ENCODE results near the gene RALB.
A peak's percentile ranks its signal among the peaks of the same experiment; 100 is the strongest.

The RALB gene

DNA sequence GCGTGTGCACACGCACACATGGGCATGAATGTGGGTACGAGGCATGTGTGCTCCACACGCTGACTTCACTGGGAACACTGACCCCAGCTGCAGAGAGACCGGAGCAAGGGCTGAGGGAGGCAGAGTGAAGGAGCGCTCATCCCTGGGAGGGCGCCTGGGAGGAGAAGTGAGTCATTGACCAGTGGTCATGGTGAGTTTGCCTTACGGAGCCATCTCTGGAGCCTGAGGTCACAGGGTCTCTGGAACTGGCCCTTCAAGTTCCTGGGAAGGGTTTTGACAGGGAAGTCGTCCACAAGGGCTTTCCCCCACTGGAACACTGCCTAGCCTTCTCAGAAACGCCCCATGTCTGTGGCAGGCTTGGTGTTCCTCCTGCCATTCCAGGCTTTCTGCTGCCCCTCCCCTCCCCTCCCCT, 15.2 kb upstream of the RALB start:
- no peak for TF ChIP-seq CTCF (conservative IDR thresholded peaks at IDR 0.05; ENCODE audit: control insufficient read depth, insufficient read depth, low read depth, low read length)
- H3K4me3 ChIP-seq (ENCODE audit: control insufficient read depth, low read depth, low read length), result no peak overlapping the region
- peak; percentile 93 for DNase-seq (ENCODE audit: low read depth)

GRCh38 chr2:120238728-120239487, 13.7 kb upstream of the RALB start:
- H3K4me3 ChIP-seq (ENCODE audit: control insufficient read depth, low read depth, low read length), result no peak overlapping the region

GRCh38 chr2:120239488-120240287, 13.0 kb upstream of the RALB start:
- TF ChIP-seq CTCF (conservative IDR thresholded peaks at IDR 0.05; ENCODE audit: control insufficient read depth, insufficient read depth, low read depth, low read length), result peak; percentile 1
- peak; percentile 88 for DNase-seq (ENCODE audit: low read depth)
- no peak overlapping the region for H3K4me3 ChIP-seq (ENCODE audit: control insufficient read depth, low read depth, low read length)

More at GRCh38 chr2:120238728-120239487, 13.7 kb upstream of the RALB start:
- peak; percentile 90 for DNase-seq (ENCODE audit: low read depth)
- TF ChIP-seq CTCF (conservative IDR thresholded peaks at IDR 0.05; ENCODE audit: control insufficient read depth, insufficient read depth, low read depth, low read length), result no peak

- no peak overlapping the region for H3K4me3 ChIP-seq (ENCODE audit: control insufficient read depth, low read depth, low read length)
- TF ChIP-seq CTCF (conservative IDR thresholded peaks at IDR 0.05; ENCODE audit: control insufficient read depth, insufficient read depth, low read depth, low read length), result no peak
- no peak for DNase-seq (ENCODE audit: low read depth)
Measured at GRCh38 chr2:120240901-120241429, 11.7 kb upstream of the RALB start.

DNA sequence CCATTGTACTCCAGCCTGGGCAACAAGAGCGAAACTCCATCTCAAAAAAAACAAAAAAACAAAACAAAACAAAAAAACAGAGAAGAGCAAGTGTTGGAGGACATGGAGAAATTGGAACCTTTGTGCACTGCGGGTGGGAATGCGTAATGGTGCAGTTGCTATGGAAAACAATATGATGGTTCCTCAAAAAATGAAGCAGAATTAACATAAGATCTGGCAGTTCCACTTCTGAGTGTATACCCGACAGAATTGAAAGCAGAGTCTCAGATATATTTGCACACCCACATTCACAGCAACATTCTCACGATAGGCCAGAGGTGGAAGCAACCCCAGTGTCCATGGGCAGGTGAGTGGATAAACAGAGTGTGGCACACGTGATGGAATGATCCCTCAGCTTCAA, 11.0 kb upstream of the RALB start:
- no peak for DNase-seq (ENCODE audit: low read depth)
- TF ChIP-seq CTCF (conservative IDR thresholded peaks at IDR 0.05; ENCODE audit: control insufficient read depth, insufficient read depth, low read depth, low read length), result no peak
- no peak overlapping the region for H3K4me3 ChIP-seq (ENCODE audit: control insufficient read depth, low read depth, low read length)

- TF ChIP-seq CTCF (conservative IDR thresholded peaks at IDR 0.05; ENCODE audit: control insufficient read depth, insufficient read depth, low read depth, low read length), result no peak
- peak; percentile 35 for DNase-seq (ENCODE audit: low read depth)
Measured at GRCh38 chr2:120243211-120243610, 9.4 kb upstream of the RALB start.

More at GRCh38 chr2:120243211-120243610, 9.4 kb upstream of the RALB start:
- no peak overlapping the region for H3K4me3 ChIP-seq (ENCODE audit: control insufficient read depth, low read depth, low read length)
